GM23338 (cell line): ENCODE data around the gene HTR2A. TPM values are rescaled to one million over a fixed set of nuclear protein-coding genes. Genes with fewer than 3 reads are reported as not detected.

Experiments
- ATAC-seq: fragments of 200-7000 bp; cut with Tn5 transposase; 3 replicates; pipeline ENCODE4 v1.9.1; 2020
- DNase-seq: peaks from one replicate; pipeline ENCODE4 v3.0.0-alpha.2; 2015; ENCODE audit warnings: low spot score
- H2AFZ ChIP-seq: fragments of 200-600 bp; sonication (generic); 2 replicates; pipeline ENCODE4 v1.8.0; 2016; ENCODE audit warnings: antibody characterized with exemption, mild to moderate bottlenecking, moderate library complexity
- H3F3A ChIP-seq: fragments of 200-600 bp; sonication (generic); replicated peaks from 2 replicates; pipeline ENCODE4 v1.8.0; 2017; ENCODE audit warnings: antibody characterized with exemption, mixed run types, low read depth
- H3K27ac ChIP-seq: fragments of 200-600 bp; sonication (generic); 2 replicates; pipeline ENCODE4 v1.6.1; 2016; ENCODE audit warnings: low read depth
- H3K27me3 ChIP-seq: fragments of 200-600 bp; sonication (generic); 2 replicates; pipeline ENCODE4 v1.8.0; 2016; ENCODE audit warnings: mild to moderate bottlenecking, mixed run types, moderate library complexity; ENCODE audit not compliant: insufficient read depth
- H3K36me3 ChIP-seq: fragments of 200-600 bp; sonication (generic); 2 replicates; pipeline ENCODE4 v1.8.0; 2016; ENCODE audit warnings: mild to moderate bottlenecking; ENCODE audit not compliant: insufficient read depth
- H3K4me1 ChIP-seq: fragments of 200-600 bp; sonication (generic); 2 replicates; pipeline ENCODE4 v1.8.0; 2016; ENCODE audit warnings: mild to moderate bottlenecking, moderate library complexity; ENCODE audit not compliant: insufficient read depth
- H3K4me2 ChIP-seq: fragments of 200-600 bp; sonication (generic); 2 replicates; pipeline ENCODE4 v1.7.1; 2017; ENCODE audit warnings: mixed run types
- H3K4me3 ChIP-seq: fragments of 200-600 bp; sonication (generic); 2 replicates; pipeline ENCODE4 v1.6.1; 2016; ENCODE audit warnings: mixed run types
- H3K79me2 ChIP-seq: fragments of 200-600 bp; sonication (generic); replicated peaks from 2 replicates; pipeline ENCODE4 v1.8.0; 2017; ENCODE audit warnings: mild to moderate bottlenecking; ENCODE audit not compliant: insufficient read depth
- H3K9me2 ChIP-seq: fragments of 200-600 bp; sonication (generic); 2 replicates; pipeline ENCODE4 v1.8.0; 2017; ENCODE audit not compliant: insufficient read depth
- H4K20me1 ChIP-seq: fragments of 200-600 bp; sonication (generic); replicated peaks from 2 replicates; pipeline ENCODE4 v1.8.0; 2017; ENCODE audit warnings: mild to moderate bottlenecking; ENCODE audit not compliant: insufficient read depth
- H3K27ac Mint-ChIP-seq: 2 replicates; pipeline ENCODE4 v1.8.0; 2020; ENCODE audit warnings: inconsistent platforms, mild to moderate bottlenecking, moderate library complexity, mixed read lengths
- H3K27me3 Mint-ChIP-seq: 3 replicates; pipeline ENCODE4 v1.8.0; 2022; ENCODE audit warnings: low read depth, mild to moderate bottlenecking, moderate library complexity, mixed read lengths, inconsistent platforms; ENCODE audit not compliant: insufficient read depth, poor library complexity
- H3K36me3 Mint-ChIP-seq: 3 replicates; pipeline ENCODE4 v1.8.0; 2021; ENCODE audit warnings: low read depth, mild to moderate bottlenecking, inconsistent platforms, moderate library complexity, mixed read lengths
- H3K4me1 Mint-ChIP-seq: 3 replicates; pipeline ENCODE4 v1.8.0; 2020; ENCODE audit warnings: mild to moderate bottlenecking, inconsistent platforms, mixed read lengths
- H3K4me3 Mint-ChIP-seq: 3 replicates; pipeline ENCODE4 v1.8.0; 2021; ENCODE audit warnings: moderate library complexity, mild to moderate bottlenecking, inconsistent platforms, mixed read lengths
- H3K9me3 Mint-ChIP-seq: 3 replicates; pipeline ENCODE4 v1.8.0; 2020; ENCODE audit warnings: moderate library complexity, mild to moderate bottlenecking, inconsistent platforms, mixed read lengths
- CREB1 ChIP-seq: fragments of 250-450 bp; sonication (Bioruptor Pico); IDR thresholded peaks from 2 replicates; pipeline ENCODE4 v1.5.0; 2020; ENCODE audit warnings: low read depth, mild to moderate bottlenecking, moderate library complexity
- EZH2 ChIP-seq: fragments of 200-600 bp; sonication (generic); IDR thresholded peaks from one replicate; pipeline ENCODE4 v1.8.0; 2017; ENCODE audit warnings: antibody characterized with exemption, mild to moderate bottlenecking, low read depth; ENCODE audit not compliant: unreplicated experiment
- EZH2phosphoT487 ChIP-seq: fragments of 200-600 bp; sonication (generic); IDR thresholded peaks from one replicate; pipeline ENCODE4 v1.8.1; 2018; ENCODE audit warnings: antibody characterized with exemption; ENCODE audit not compliant: unreplicated experiment
- JUNB ChIP-seq: IDR thresholded peaks from one replicate; pipeline ENCODE4 v1.6.1; 2016; ENCODE audit warnings: antibody characterized with exemption; ENCODE audit not compliant: unreplicated experiment
- NANOG ChIP-seq: IDR thresholded peaks from 2 replicates; pipeline ENCODE4 v1.6.1; 2016; ENCODE audit warnings: antibody characterized with exemption, borderline replicate concordance
- POLR2AphosphoS5 ChIP-seq: IDR thresholded peaks from 2 replicates; pipeline ENCODE4 v1.6.1; 2016; ENCODE audit warnings: antibody characterized with exemption, low read depth
- STAT1 ChIP-seq: IDR thresholded peaks from one replicate; pipeline ENCODE4 v1.6.1; 2016; ENCODE audit warnings: antibody characterized with exemption; ENCODE audit not compliant: unreplicated experiment
- ZNF114 ChIP-seq: fragments of 250-450 bp; sonication (Bioruptor Pico); IDR thresholded peaks from 2 replicates; pipeline ENCODE4 v1.5.0; 2020; ENCODE audit warnings: mild to moderate bottlenecking, moderate library complexity
- ZNF331 ChIP-seq: fragments of 250-450 bp; sonication (Bioruptor Pico); IDR thresholded peaks from 2 replicates; pipeline ENCODE4 v1.5.0; 2020; ENCODE audit warnings: low read depth, mild to moderate bottlenecking, moderate library complexity
- polyA plus RNA-seq: library from polyadenylated mRNA; unstranded; fragments of >200 nt; fragmentation: Nextera tagmentation; extraction: Ambion mirVana; gene quantifications from 2 replicates; pipeline ENCODE4 v1.2.1, GENCODE V29; 2016
- total RNA-seq: library from RNA; depleted of rRNA; stranded (reverse); fragments of >200 nt; shearing (Covaris generic); gene quantifications from 2 replicates; pipeline ENCODE4 v1.2.3, GENCODE V29; 2014
- TF ChIP-seq, protein P1 (sequence below): IDR thresholded peaks from 2 replicates; pipeline ENCODE4 v1.6.1; 2016; ENCODE audit warnings: antibody characterized with exemption
- TF ChIP-seq, protein P2 (sequence below): IDR thresholded peaks from one replicate; pipeline ENCODE4 v1.6.1; 2018; ENCODE audit warnings: antibody characterized with exemption; ENCODE audit not compliant: unreplicated experiment
- TF ChIP-seq, protein P3 (sequence below), 2 experiments: fragments of 200-600 bp in 1 of 2; sonication (generic) in 1 of 2; conservative IDR thresholded peaks; 2 replicates each; pipeline versions ENCODE4 v1.5.1 to v1.6.1; 2016 to 2017; ENCODE audit warnings: antibody characterized with exemption in 2 of 2, low read depth in 2 of 2, mild to moderate bottlenecking in 2 of 2, moderate library complexity in 1 of 2
- TF ChIP-seq, protein P4 (sequence below): fragments of 250-450 bp; sonication (Bioruptor Pico); IDR thresholded peaks from 2 replicates; pipeline ENCODE4 v1.5.0; 2020; ENCODE audit warnings: mild to moderate bottlenecking, moderate library complexity

Gene HTR2A
- total and polyA plus RNA-seq, 2 experiments from 2014 or later: not detected

DNA sequence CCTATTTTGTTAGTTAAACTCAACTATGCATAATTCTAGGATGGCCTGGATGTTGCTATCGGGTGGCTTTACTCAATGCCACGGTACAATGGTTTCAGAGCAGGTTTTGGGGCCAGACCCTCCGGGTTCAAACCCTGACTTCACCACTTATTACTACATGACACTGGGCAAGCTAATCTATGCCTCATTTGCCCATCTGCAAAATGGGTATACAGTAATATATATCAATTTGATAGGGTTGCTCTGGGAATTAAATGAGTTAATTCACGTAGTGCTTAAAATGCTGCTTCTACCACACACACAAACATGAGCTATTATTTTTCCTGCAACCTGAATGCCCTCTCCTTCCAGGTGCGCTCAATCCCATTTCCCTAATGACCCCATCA is 100.7 kb downstream of the HTR2A start:
- H3K36me3 ChIP-seq: no peaks in the 10 kb centered on the region; the same call in 1 of the 2 replicates
- no peaks in the 10 kb centered on the region for H3K27me3 ChIP-seq
- Mint-ChIP-seq H3K4me3 (peak overlapping the region; percentile 90), H3K9me3 (no peaks in the 10 kb centered on the region; the same call in 2 of the 3 replicates), H3K36me3 (no peaks in the 10 kb centered on the region), H3K27ac (peak overlapping the region; percentile 96), H3K4me1 (peaks cover 24% of the 10 kb centered on the region), H3K27me3 (peaks cover 6% of the 10 kb centered on the region)
- H2AFZ ChIP-seq: peak overlapping the region; percentile 99
- ATAC-seq (no peak), DNase-seq (no peak)
- TF ChIP-seq JUNB (no peak), STAT1 (no peak), EZH2phosphoT487 (no peak), ZNF331 (no peak), ZNF114 (CRISPR knock-in tag) (no peak), NANOG (no peak), POLR2AphosphoS5 (no peak), EZH2 (no peak), CREB1 (CRISPR knock-in tag) (no peak)
- TF ChIP-seq, protein P1, sequence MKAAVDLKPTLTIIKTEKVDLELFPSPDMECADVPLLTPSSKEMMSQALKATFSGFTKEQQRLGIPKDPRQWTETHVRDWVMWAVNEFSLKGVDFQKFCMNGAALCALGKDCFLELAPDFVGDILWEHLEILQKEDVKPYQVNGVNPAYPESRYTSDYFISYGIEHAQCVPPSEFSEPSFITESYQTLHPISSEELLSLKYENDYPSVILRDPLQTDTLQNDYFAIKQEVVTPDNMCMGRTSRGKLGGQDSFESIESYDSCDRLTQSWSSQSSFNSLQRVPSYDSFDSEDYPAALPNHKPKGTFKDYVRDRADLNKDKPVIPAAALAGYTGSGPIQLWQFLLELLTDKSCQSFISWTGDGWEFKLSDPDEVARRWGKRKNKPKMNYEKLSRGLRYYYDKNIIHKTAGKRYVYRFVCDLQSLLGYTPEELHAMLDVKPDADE: no peak
- TF ChIP-seq, protein P2, sequence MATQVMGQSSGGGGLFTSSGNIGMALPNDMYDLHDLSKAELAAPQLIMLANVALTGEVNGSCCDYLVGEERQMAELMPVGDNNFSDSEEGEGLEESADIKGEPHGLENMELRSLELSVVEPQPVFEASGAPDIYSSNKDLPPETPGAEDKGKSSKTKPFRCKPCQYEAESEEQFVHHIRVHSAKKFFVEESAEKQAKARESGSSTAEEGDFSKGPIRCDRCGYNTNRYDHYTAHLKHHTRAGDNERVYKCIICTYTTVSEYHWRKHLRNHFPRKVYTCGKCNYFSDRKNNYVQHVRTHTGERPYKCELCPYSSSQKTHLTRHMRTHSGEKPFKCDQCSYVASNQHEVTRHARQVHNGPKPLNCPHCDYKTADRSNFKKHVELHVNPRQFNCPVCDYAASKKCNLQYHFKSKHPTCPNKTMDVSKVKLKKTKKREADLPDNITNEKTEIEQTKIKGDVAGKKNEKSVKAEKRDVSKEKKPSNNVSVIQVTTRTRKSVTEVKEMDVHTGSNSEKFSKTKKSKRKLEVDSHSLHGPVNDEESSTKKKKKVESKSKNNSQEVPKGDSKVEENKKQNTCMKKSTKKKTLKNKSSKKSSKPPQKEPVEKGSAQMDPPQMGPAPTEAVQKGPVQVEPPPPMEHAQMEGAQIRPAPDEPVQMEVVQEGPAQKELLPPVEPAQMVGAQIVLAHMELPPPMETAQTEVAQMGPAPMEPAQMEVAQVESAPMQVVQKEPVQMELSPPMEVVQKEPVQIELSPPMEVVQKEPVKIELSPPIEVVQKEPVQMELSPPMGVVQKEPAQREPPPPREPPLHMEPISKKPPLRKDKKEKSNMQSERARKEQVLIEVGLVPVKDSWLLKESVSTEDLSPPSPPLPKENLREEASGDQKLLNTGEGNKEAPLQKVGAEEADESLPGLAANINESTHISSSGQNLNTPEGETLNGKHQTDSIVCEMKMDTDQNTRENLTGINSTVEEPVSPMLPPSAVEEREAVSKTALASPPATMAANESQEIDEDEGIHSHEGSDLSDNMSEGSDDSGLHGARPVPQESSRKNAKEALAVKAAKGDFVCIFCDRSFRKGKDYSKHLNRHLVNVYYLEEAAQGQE: no peak
- TF ChIP-seq, protein P3, sequence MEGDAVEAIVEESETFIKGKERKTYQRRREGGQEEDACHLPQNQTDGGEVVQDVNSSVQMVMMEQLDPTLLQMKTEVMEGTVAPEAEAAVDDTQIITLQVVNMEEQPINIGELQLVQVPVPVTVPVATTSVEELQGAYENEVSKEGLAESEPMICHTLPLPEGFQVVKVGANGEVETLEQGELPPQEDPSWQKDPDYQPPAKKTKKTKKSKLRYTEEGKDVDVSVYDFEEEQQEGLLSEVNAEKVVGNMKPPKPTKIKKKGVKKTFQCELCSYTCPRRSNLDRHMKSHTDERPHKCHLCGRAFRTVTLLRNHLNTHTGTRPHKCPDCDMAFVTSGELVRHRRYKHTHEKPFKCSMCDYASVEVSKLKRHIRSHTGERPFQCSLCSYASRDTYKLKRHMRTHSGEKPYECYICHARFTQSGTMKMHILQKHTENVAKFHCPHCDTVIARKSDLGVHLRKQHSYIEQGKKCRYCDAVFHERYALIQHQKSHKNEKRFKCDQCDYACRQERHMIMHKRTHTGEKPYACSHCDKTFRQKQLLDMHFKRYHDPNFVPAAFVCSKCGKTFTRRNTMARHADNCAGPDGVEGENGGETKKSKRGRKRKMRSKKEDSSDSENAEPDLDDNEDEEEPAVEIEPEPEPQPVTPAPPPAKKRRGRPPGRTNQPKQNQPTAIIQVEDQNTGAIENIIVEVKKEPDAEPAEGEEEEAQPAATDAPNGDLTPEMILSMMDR (conservative IDR thresholded peaks at IDR 0.05; ENCODE audit: low read depth in 2 of 2): no peak
- TF ChIP-seq, protein P4, sequence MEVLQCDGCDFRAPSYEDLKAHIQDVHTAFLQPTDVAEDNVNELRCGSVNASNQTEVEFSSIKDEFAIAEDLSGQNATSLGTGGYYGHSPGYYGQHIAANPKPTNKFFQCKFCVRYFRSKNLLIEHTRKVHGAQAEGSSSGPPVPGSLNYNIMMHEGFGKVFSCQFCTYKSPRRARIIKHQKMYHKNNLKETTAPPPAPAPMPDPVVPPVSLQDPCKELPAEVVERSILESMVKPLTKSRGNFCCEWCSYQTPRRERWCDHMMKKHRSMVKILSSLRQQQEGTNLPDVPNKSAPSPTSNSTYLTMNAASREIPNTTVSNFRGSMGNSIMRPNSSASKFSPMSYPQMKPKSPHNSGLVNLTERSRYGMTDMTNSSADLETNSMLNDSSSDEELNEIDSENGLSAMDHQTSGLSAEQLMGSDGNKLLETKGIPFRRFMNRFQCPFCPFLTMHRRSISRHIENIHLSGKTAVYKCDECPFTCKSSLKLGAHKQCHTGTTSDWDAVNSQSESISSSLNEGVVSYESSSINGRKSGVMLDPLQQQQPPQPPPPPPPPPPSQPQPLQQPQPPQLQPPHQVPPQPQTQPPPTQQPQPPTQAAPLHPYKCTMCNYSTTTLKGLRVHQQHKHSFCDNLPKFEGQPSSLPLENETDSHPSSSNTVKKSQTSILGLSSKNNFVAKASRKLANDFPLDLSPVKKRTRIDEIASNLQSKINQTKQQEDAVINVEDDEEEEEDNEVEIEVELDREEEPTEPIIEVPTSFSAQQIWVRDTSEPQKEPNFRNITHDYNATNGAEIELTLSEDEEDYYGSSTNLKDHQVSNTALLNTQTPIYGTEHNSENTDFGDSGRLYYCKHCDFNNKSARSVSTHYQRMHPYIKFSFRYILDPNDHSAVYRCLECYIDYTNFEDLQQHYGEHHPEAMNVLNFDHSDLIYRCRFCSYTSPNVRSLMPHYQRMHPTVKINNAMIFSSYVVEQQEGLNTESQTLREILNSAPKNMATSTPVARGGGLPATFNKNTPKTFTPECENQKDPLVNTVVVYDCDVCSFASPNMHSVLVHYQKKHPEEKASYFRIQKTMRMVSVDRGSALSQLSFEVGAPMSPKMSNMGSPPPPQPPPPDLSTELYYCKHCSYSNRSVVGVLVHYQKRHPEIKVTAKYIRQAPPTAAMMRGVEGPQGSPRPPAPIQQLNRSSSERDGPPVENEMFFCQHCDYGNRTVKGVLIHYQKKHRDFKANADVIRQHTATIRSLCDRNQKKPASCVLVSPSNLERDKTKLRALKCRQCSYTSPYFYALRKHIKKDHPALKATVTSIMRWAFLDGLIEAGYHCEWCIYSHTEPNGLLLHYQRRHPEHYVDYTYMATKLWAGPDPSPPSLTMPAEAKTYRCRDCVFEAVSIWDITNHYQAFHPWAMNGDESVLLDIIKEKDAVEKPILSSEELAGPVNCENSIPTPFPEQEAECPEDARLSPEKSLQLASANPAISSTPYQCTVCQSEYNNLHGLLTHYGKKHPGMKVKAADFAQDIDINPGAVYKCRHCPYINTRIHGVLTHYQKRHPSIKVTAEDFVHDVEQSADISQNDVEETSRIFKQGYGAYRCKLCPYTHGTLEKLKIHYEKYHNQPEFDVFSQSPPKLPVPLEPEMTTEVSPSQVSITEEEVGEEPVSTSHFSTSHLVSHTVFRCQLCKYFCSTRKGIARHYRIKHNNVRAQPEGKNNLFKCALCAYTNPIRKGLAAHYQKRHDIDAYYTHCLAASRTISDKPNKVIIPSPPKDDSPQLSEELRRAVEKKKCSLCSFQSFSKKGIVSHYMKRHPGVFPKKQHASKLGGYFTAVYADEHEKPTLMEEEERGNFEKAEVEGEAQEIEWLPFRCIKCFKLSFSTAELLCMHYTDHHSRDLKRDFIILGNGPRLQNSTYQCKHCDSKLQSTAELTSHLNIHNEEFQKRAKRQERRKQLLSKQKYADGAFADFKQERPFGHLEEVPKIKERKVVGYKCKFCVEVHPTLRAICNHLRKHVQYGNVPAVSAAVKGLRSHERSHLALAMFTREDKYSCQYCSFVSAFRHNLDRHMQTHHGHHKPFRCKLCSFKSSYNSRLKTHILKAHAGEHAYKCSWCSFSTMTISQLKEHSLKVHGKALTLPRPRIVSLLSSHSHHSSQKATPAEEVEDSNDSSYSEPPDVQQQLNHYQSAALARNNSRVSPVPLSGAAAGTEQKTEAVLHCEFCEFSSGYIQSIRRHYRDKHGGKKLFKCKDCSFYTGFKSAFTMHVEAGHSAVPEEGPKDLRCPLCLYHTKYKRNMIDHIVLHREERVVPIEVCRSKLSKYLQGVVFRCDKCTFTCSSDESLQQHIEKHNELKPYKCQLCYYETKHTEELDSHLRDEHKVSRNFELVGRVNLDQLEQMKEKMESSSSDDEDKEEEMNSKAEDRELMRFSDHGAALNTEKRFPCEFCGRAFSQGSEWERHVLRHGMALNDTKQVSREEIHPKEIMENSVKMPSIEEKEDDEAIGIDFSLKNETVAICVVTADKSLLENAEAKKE: no peak
- peak overlapping the region; percentile 69 for H3K4me3 ChIP-seq
- H3F3A ChIP-seq: no peaks in the 10 kb centered on the region
- peak overlapping the region; percentile 85 for H3K4me2 ChIP-seq
- no peak overlapping the region for H3K27ac ChIP-seq
- H3K9me2 ChIP-seq: peaks cover 4% of the 10 kb centered on the region; the same call in 1 of the 2 replicates
- no peaks in the 10 kb centered on the region for H4K20me1 ChIP-seq
- peaks cover 21% of the 10 kb centered on the region for H3K4me1 ChIP-seq
- H3K79me2 ChIP-seq: peaks cover 16% of the 10 kb centered on the region
